SH-SY5Y (cell line): ENCODE results near the gene PHACTR2.

ENCODE experiments used
- GATA2 ChIP-seq: IDR thresholded peaks from 2 replicates; pipeline ENCODE4 v1.6.1; 2011; ENCODE audit warnings: mild to moderate bottlenecking, low read depth, low read length
- GATA3 ChIP-seq: IDR thresholded peaks from 2 replicates; pipeline ENCODE4 v1.6.1; 2011; ENCODE audit warnings: low read depth, mild to moderate bottlenecking, low read length, moderate library complexity

PHACTR2 gene

DNA sequence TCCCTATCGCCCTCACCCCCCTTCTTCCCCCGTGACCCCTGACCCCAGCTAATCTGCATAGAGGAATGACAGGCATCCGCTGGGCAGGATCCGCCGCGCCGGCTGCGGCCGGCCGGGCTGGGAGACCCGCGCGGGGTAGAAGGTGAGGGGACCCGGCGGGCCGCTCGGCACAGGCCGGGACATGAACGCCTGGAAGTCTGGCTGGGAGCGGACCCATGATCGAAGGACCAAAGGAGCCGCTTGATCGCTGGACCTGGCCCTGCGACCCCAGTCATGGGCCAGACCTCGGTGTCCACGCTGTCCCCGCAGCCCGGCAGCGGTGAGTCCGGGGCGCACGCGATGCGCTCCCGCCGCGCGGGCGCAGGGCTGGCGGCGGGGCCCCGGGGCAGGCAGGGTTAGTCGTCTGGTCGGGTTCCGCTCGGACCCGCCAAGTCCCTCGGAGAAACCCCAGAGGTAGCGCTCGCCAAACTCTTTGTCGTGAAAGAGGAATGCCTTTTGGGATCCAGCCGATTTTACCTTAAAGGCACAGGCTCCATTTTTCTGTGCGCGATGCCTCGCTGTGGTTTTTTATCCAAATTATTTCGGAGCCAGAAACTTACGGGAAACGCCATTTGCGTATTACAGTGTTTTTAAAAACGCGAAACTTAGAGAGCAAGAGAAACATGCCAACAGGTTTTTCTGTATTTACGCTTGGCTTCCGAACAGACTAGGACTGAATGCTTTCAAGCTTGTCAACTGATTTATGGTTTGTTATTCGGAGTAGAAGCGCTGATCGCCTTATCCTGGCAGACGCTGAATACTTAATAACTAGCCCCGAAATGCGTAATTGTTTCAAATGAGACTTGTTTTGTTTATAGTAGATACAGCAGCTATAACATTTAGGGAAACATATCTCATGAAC lies at the start of gene PHACTR2:
Gene PHACTR2 (plus strand): TSS at position 75 of the 901 bp plus-strand sequence. CDS start 199 bp downstream, at position 274.
- no peak for TF ChIP-seq GATA3

DNA sequence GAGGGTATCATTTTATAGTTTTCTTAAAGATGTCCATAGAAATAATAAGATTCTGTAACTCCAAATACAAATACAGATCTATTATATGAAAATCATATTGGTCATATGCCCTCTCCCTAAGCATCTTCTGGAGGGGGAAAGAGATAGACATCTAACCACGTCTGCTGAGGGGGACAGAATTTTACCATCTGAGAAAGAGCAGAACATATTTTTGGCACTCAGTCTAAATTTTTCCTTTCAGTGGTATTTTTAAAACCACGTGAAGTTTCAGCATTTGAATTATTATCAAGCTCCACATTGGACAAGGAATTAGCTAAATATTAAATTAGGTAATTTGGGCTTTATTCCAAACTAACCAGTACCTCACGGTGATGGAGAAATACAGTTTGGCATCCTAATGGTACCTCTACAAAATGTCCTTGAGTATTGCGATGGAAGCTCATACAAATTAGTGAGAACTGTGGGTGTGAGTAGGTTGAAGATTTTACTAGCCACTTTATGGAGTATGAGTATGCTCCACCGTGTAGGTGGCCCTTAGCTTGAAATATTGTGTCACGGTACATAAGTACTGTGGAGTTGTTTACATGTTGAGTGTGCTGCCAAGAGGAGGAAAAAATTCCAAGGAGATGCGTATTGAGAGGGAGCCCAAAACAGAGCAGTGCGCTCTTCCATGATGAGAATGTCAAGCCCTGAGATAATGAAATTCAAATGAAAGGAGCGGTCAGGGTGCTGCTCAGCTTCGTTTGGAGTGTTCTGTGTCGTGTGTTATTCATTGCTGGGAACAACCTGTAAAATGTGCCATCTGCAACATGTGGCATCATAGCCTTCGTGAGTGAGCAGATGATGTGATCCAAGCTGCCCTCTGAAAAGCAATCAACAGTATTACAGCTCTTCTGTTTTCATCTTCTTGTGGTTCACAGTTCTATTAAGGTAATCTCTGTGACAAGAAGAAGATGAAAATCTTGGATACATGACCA lies 48.4 kb upstream of the PHACTR2 start:
- TF ChIP-seq GATA3 (no peak), GATA2 (no peak)

DNA sequence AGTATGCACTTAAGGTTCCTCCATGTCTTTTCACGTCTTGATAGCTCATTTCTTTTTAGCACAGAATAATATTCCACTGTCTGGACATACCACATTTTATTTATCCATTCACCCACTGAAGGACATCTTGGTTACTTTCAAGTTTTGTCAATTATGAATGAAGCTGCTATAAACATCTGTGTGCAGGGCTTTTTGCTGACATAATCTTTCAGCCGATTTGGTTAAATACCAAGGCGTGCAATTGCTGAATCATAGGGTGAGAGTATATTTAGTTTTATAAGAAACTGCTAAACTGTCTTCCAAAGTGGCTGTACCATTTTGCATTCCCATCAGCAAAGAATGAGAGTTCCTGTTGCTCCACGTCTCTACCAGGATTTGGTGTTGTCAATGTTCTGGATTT lies 44.9 kb upstream of the PHACTR2 start:
- TF ChIP-seq GATA2 = no peak
- TF ChIP-seq GATA3 = no peak

DNA sequence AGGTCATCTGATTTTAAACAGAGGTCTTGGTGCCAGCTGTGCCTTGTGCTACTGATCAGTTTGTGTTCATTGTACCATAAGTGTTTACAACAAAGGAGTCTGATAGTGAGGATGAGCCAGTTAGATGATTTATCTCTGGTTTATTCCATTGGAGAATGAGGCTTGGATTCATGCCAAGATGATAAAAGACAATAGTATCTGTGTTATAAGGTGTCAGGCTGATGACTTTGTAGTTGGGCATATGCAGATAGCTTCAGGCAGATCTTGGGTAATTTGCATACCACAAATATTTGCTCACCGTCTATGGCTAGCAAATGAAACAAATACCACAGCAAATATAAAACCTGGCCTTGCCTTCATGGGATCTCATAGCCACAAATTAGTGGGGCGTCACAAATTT lies 43.3 kb upstream of the PHACTR2 start:
- no peak for TF ChIP-seq GATA3
- no peak for TF ChIP-seq GATA2

DNA sequence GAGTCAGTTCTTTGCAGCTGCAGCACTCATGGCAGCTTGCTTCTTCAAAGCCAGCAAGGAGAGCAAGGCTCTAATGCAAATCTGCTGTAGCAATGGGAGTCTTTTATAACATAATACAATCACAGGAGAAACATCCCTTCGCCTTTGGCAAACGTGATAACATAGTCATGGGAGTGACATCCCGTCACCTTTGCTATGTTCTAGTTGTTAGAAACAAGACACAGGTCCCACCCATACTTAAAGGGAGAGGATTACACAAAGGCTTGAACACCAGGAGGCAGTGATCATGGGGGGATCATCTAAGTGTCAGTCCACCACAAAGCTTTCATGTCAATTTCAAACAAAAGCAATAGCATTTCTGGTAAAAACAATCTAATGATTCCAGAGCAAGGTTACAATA lies 40.1 kb upstream of the PHACTR2 start:
- TF ChIP-seq GATA2 (no peak), GATA3 (no peak)

DNA sequence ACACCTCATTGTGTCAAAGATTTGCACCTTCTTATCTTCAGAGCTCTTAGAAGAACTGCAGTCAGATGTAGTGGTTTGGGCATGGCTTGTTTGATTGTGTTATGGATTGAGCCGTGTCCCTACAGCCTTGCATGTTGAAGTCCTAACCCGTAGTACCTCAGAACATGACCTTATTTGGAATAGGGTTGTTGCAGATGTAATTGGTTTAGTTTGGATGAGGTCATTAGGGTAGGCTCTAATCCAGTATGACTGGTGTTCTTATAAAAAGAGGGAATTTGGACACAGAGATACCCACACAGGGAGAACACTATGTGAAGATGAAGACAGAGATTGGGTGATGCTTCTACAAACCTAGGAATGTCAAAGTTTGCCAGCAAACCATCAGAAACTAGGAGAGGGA lies 35.4 kb upstream of the PHACTR2 start:
- no peak for TF ChIP-seq GATA3
- TF ChIP-seq GATA2 = no peak

DNA sequence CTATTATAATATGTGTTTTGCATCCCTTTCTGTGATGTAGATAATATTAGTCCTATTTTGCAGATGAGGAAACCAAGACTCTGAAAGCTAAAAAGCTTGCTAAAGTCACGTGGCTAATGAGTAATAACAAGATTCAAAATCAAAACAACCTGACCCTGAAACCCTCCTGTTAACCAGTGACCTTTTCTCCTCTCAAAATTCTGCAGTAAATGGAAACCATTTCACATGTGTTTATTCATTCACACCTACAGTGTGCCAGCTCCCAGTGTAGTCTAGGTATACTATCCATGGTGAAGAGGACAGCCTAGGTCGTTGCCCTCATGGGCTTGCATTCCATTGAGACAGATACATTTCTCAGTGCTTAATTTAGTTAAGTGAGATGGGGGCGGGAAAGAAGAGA lies 30.6 kb upstream of the PHACTR2 start:
- no peak for TF ChIP-seq GATA3
- TF ChIP-seq GATA2 = no peak

DNA sequence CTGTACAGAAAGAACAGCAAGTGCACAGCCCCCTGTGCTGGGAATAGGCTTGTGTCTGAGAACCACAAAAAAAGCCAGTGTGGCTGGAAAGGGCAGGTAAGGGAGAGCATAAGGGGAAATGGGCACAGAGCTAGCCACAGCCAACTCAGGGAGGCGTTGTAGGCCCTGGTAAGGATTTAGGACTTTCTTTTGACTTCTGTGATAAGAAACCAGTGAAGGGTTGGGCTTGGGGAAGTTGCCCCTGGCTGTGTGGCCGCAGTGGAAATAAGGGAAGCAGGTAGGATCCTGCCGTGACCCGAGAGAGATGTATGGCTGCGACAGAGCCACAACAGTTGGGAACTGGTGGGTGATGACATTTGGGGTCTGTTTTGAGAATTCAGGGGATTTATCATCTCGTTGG lies 30.0 kb upstream of the PHACTR2 start:
- TF ChIP-seq GATA3 (no peak), GATA2 (no peak)

DNA sequence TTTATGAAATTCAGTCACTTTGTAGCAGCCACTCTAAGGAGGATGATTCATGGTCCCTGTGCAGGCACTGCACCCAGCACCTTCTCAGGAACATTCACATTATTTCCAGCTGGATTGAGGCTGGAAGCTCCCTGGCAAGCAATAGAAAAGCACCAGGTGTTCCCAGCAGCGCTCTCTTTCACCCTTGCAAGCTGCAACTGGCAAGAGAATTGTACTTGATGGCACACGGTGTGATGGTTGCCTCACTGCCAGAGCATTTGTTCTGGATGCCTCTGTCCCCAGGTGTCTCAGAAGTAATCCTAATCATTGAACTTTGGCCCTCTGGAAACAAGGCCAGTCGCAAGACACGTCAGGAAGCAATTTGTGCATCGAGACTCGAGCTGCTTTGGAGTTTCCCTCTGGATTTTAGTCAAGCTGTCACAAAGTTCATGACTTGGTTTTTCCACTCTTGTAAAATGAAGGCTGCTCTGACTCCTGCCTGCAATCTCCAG lies 24.9 kb upstream of the PHACTR2 start:
- TF ChIP-seq GATA2 (no peak), GATA3 (no peak)

DNA sequence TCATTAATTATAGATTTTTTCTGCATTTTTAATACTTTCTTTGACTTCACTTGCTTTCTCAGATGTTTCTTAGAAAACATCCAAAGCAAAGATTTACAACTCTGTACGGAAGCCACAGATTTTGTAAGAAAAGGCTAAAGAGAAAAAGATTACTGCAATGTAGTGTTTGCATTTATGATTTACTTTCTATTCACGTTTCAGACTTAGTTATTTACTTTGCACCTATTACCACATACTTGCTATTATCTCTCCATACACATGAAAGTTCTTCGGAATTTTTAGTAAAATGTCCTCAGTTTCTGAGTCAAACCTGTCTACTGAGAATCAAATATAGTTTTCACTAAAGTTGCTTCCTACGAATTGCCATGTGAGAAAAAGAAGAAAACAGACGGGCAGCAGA lies 22.2 kb upstream of the PHACTR2 start:
- TF ChIP-seq GATA3 (no peak), GATA2 (no peak)

DNA sequence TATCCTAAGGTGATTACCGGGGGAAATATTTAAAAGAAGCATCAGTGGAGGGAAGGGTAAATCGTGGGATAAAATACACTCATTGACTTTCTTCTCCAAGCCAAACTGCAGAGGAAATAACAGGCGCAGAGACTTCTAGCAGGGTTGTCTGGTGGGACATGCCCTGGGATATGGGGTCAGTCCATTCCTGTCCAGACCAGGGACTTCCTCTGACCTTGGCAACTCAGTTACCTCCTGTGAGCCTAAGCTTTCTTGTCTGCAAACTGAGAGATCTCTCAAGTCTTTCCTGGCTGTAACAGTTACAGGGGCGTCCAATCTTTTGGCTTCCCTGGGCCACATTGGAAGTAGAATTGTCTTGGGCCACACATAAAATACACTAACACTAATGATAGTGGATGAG lies 21.7 kb upstream of the PHACTR2 start:
- TF ChIP-seq GATA3 (no peak), GATA2 (no peak)

DNA sequence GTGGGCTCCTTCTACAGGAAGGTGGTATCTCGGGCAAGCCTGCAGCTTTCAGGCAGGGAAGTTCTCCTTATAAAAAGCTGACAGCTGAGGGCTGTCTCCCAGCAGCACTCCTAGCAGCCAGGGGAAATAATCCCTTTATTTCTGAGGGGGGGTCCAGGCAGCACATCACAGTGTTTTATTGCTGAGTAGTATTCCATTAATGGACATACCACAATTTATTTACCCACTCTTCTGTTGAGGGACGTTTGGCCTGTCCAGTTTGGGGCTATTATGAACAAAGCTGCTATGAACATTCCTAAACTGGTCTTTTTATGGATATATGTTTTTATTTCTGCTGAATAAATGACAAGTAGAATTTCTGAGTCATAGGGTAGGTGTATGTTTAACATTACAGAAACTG lies 20.0 kb upstream of the PHACTR2 start:
- TF ChIP-seq GATA3 (no peak), GATA2 (no peak)

DNA sequence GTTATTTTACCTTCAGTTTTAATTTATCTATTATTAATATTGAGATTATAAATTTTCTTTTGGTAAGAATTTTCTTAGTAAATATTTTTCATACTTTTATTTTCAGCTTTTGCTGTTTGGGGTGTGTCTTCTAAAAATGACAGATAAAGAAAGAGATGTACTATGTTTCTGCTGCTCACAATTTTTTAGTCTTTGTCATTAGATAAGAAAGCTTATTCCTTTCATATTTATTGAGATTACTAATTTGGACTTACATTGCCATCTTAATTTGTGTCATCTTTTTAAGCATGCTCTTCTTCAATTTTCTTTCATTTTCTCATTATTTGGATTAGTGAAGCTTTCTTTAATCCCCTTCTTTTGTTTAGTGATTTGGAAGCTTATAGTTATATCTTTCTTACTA lies 13.6 kb upstream of the PHACTR2 start:
- TF ChIP-seq GATA2 (no peak), GATA3 (no peak)

DNA sequence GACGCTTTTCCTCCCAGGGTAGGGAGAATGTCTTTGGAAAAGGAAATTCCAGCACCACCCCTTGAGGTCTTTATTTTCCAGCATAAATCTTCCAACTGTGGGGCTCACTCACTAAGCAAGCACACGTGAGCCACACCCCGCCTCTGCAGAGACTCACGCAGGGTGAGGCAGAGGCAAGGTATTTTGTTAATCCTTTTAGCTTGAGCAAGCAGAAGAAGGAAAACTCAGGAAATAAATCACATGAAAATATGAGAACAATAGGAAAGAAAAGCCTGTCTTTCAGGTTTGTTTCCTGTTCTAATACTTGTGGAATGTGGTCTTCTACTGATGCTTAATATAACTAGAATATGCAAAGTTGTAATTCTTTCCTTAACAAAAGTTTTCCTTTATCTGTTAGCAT lies 4.1 kb upstream of the PHACTR2 start:
- TF ChIP-seq GATA2 = no peak
- TF ChIP-seq GATA3 = no peak
